Dendritic cell treated with granulocyte-macrophage colony-stimulating factor and Interleukin-4, amounts not matched to agents 40 ng/mL and 50 ng/mL, for 4 days (primary cell): ENCODE measurements around the gene KCNIP3.
"Not testable (repeated sequence)": the region's sequence is repeated elsewhere in the genome, so short reads cannot be mapped to it uniquely, and the experiment has no call there.

Source experiments
- H3K27ac Mint-ChIP-seq: one replicate; pipeline ENCODE4 v1.8.0; 2022; ENCODE audit warnings: mild to moderate bottlenecking, mixed read lengths
- H3K27me3 Mint-ChIP-seq: one replicate; pipeline ENCODE4 v1.8.0; 2022; ENCODE audit warnings: mild to moderate bottlenecking, mixed read lengths
- H3K36me3 Mint-ChIP-seq: one replicate; pipeline ENCODE4 v1.8.0; 2022; ENCODE audit warnings: low read depth, mixed read lengths
- H3K4me1 Mint-ChIP-seq: one replicate; pipeline ENCODE4 v1.8.0; 2022; ENCODE audit warnings: low read depth, mixed read lengths
- H3K4me3 Mint-ChIP-seq: one replicate; pipeline ENCODE4 v1.8.0; 2022; ENCODE audit warnings: mild to moderate bottlenecking, moderate library complexity, mixed read lengths
- H3K9me3 Mint-ChIP-seq: one replicate; pipeline ENCODE4 v1.8.0; 2022; ENCODE audit warnings: mixed read lengths
- intact Hi-C: fragments of 100-400 bp; cut with micrococcal nuclease; formaldehyde crosslinking; loops from one replicate; pipeline ENCODE4 v1.15.0; 2022

The KCNIP3 gene

DNA sequence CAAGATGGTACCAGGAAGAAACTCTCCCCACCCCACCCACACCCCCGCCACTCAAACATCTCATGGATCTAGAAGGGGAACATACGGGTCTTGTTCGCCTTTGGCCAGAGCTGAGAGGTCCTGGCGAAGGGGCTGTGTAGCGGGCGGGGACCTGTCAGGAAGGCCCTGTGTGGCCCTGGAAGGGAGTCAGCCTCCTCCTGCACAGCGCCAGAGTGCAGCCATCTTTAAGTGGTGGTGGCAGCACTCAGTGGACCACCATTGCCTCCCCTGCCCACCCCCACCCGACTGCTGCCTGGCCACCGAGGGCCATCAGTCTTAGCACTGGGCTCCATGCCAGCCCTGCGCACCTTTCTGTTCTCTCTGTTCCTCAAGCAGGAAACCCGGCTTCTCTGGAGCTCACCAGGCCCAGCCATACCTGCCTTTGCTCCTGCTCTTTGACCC lies 93.8 kb downstream of the KCNIP3 start:
- Mint-ChIP-seq H3K27ac (no peak overlapping the region), H3K36me3 (no peaks in the 10 kb centered on the region), H3K9me3 (no peaks in the 10 kb centered on the region), H3K4me1 (peaks cover 5% of the 10 kb centered on the region), H3K27me3 (peaks cover 2% of the 10 kb centered on the region), H3K4me3 (no peak overlapping the region)
- intact Hi-C loops: loop anchor here (2.0 kb wide), 1 partner anchor 338 kb away; no protein-coding TSS in a partner anchor

DNA sequence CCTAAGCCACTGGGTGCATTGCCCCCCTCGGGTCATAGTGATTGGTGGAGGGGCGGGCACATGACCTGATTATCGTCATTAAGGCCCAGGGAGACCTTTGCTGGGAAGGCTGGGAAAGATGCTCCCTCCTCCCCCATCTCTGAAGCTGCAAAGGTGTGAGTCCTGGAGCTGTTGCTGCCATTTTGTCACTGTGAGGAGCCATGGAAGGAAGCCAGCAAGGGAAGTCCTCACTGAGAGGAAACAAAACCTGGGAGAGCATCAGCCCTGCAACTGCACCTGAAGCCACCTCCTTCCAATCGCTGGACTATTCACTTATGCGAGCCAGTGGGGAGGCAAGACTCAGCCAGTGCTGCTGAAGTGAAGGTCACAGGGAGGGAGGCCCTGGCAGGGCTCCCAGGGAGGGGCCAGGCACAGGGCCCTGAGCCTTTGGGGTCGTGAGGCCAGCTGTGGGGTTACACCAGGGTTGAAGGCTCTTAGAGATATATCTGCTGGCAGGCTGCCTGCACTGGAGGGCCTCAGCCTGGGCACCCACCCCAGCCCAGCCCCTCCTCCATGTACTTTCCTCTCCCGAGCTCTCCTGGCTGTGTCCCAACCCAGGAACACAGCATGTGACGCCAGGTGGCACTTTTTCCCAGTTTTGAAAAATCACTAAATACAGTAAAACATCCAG lies 94.6 kb downstream of the KCNIP3 start:
- Mint-ChIP-seq H3K4me1 (peaks cover 5% of the 10 kb centered on the region), H3K27ac (no peak overlapping the region), H3K9me3 (no peaks in the 10 kb centered on the region), H3K4me3 (no peak overlapping the region), H3K36me3 (no peaks in the 10 kb centered on the region), H3K27me3 (peaks cover 2% of the 10 kb centered on the region)
- intact Hi-C loops: loop anchor here (2.0 kb wide), 1 partner anchor 337 kb away; no protein-coding TSS in a partner anchor

DNA sequence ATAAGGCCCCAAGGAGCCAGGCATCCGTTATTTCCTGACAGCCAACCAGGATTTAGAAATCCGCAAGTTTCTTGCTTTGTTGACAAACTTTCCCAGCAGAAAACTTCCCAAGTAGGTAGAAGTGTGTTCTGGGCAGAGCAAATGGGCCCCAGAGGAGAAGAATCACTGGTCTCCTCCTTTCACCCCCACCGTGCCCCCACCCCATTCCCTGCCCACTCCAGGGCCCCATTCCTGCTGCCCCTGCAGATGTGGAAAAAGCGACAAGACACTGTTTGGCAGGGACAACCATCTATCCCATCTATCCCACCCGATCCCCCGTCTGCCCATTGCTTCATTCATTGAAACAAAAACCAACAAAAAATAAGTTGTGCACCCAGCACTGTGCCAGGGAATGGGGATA lies 95.2 kb downstream of the KCNIP3 start:
- intact Hi-C loops: no loop called here
- H3K27me3 Mint-ChIP-seq: peaks cover 2% of the 10 kb centered on the region
- H3K9me3 Mint-ChIP-seq: no peaks in the 10 kb centered on the region
- H3K4me1 Mint-ChIP-seq: peaks cover 5% of the 10 kb centered on the region
- H3K36me3 Mint-ChIP-seq: no peaks in the 10 kb centered on the region
- H3K4me3 Mint-ChIP-seq: no peak overlapping the region
- no peak overlapping the region for H3K27ac Mint-ChIP-seq

DNA sequence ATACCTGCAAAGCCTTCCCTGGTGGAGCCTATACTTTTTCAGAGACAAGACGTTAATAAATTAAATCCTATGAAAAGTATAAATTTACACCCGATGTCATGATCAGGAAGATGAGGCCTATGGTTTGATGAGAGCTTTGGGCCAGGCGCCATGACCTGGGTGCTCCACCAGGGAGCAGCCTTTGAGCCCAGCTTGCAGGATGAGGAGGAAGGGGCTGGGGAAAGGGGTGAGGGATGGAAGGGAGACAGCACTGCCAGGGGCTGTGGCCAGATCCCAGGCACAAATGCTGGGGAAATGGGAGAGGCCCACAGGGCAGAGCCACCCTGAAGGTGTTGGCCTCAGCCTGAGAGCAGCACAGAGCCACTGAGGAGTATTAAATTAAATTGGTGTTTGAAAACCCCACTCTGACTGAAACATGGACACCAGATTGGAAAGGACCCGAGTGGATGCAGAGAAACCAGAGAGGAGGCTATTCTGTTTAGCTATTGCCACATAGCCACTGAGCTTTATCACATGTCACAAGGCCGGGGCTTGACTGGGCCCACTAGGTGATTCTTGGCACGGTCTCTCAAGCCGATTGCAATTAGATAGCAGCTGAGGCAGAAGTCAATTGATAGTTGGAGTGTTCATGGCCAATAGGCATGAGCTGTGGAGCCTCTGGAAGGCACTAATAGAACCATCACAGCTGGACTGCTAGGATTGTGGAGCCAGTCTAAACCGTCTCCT lies 95.7 kb downstream of the KCNIP3 start:
- Mint-ChIP-seq H3K27me3 (peaks cover 2% of the 10 kb centered on the region), H3K9me3 (no peaks in the 10 kb centered on the region), H3K36me3 (no peaks in the 10 kb centered on the region), H3K4me1 (peaks cover 5% of the 10 kb centered on the region), H3K27ac (no peak overlapping the region), H3K4me3 (no peak overlapping the region)
- intact Hi-C loops: no loop called here

DNA sequence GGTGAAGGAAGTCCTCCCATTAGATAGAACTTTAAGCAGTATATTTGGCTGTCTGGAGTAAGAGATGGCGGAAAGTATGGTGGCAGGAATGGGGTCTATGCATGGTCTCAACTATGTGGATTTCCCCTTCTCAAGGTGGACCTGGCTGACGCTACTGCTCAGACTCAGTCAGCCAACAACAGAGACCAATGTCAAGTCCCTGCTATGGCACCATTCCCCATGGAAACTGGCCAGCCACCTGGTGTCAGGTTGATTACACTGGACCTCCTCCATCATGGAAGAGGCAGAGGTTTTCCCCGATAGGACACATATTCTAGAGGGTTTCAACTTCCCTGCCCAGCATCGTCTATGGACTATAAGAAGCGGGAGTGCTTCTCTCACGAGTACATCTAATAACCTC lies 96.8 kb downstream of the KCNIP3 start:
- Mint-ChIP-seq H3K36me3 (no peaks in the 10 kb centered on the region), H3K27me3 (no peaks in the 10 kb centered on the region), H3K4me3 (no peak overlapping the region), H3K27ac (no peak overlapping the region), H3K9me3 (no peaks in the 10 kb centered on the region), H3K4me1 (peaks cover 5% of the 10 kb centered on the region)
- intact Hi-C loops: no loop called here

DNA sequence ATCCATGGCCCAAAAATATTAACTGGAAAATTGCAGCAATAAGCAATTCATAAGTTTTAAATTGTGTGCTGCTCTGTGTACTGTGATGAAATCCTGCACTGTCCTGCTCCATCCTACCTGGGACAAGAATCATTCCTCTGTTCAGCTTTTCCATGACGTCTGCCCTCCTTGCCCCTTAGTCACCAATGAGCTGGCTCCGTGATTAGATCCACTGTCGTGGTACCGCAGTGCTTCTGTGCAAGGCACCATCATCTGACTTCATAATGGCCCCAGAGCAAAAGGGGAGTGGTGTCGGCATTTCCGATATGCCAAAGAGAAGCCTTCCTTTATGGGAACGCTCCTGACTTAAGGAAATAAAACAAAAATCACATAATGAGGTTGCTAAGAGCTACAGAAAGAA lies 101.9 kb downstream of the KCNIP3 start:
- H3K36me3 Mint-ChIP-seq: peaks cover 9% of the 10 kb centered on the region
- intact Hi-C loops: no loop called here
- no peaks in the 10 kb centered on the region for H3K9me3 Mint-ChIP-seq
- H3K4me1 Mint-ChIP-seq: peaks cover 16% of the 10 kb centered on the region
- no peak overlapping the region for H3K4me3 Mint-ChIP-seq
- peaks cover 4% of the 10 kb centered on the region for H3K27me3 Mint-ChIP-seq
- H3K27ac Mint-ChIP-seq: no peak overlapping the region

DNA sequence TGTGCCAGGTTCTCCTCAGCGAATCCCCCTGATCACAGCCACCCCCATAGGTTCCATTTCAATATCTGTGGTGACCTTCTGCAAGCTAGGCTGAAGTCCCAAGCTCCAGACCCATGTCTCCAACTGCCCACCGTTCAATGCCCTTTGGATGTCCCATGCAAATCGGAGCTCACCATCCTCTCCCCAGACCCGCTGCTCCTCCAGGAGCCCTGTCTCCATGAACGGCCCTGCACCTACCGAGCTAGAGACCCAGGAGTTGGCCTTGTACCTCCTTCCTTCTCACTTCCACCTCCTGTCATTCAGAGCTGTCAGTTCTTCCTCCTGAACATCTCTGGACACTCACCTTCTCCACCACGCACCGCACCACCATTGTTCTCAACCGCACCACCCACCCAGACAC lies 104.3 kb downstream of the KCNIP3 start:
- Mint-ChIP-seq H3K36me3 (peaks cover 9% of the 10 kb centered on the region), H3K4me3 (peak overlapping the region; percentile 87), H3K27me3 (peaks cover 4% of the 10 kb centered on the region), H3K9me3 (no peaks in the 10 kb centered on the region), H3K27ac (no peak overlapping the region), H3K4me1 (peaks cover 17% of the 10 kb centered on the region)
- intact Hi-C loops: loop anchor here (5.0 kb wide), 1 partner anchor 326 kb away; no protein-coding TSS in a partner anchor

DNA sequence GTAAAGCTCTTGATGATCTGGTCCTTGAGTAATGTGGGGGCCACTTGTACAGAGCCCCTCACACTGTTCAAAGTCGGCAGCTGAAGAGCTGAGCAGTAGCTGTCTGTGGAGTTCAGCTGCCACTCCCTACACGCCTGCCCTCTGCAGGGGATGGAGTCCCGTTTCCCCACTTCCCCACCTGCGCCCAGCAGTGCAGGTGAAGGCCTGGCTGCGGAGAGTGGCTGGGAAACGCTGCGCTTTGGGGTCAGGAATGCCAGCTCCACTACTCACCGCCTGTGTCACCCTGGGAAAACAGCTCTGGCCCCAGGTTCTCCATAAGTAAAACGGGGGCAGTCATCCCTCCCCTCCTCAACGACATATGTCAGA lies 104.8 kb downstream of the KCNIP3 start:
- H3K36me3 Mint-ChIP-seq: peaks cover 13% of the 10 kb centered on the region
- peak overlapping the region; percentile 87 for H3K4me3 Mint-ChIP-seq
- not testable (repeated sequence) for H3K9me3 Mint-ChIP-seq, H3K27me3 Mint-ChIP-seq
- H3K4me1 Mint-ChIP-seq: peaks cover 17% of the 10 kb centered on the region
- intact Hi-C loops: loop anchor here (2.0 to 5.0 kb wide), 2 partner anchors 57 to 325 kb away; no protein-coding TSS in a partner anchor
- H3K27ac Mint-ChIP-seq: peak overlapping the region; percentile 94

DNA sequence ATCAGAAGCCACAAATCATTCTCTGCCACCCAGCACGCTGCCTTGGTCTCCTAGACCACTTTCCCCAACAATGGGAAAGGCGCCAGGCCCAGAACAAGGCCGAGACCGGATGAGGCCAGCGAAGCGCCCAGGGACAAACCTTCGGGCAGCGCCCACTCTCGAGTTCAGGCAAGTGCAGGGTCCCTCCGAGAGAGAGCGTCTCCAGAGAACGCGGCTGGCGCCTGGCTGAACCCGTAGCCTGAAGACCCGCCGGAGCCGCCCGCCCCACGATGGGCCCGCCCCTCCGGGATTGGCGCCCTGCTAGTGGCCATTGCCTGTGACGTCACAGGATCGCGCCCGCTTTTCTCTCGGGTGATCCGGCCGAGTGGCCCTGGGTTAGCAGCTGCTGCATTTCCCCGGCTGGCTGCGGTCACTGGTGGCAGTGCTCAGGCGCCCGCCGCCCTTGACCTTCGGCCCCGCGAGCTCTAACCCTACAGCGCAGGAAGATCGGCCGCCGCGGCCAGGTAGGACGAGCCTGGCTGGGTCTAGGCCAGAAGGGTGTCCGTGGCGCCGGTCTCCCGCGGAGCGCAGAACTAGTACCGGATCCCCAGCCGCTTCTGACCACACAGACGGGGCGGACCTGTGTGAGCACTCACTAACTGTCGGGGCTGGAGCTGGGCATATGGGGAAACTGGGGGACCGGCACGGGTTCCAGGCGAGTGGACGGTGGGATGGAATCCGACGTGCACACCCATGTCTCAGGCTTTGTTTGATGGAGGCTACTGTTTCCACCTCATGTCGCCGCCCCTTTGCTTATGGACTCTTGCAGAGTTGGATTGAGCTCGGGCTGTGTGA lies 105.4 kb downstream of the KCNIP3 start, which contains the start of gene FAHD2A:
Gene FAHD2A (plus strand): TSS at position 339 of the 834 bp plus-strand sequence. CDS start 2,851 bp downstream, outside the sequence.
- H3K9me3 Mint-ChIP-seq: no peaks in the 10 kb centered on the region
- peaks cover 14% of the 10 kb centered on the region for H3K36me3 Mint-ChIP-seq
- H3K27ac Mint-ChIP-seq: peak within 1 kb of the TSS; percentile 94
- peak within 1 kb of the TSS; percentile 87 for H3K4me3 Mint-ChIP-seq
- peaks cover 17% of the 10 kb centered on the region for H3K4me1 Mint-ChIP-seq
- peaks cover 4% of the 10 kb centered on the region for H3K27me3 Mint-ChIP-seq
- intact Hi-C loops: loop anchor here (2.0 to 5.0 kb wide), 2 partner anchors 58 to 325 kb away; no protein-coding TSS in a partner anchor

DNA sequence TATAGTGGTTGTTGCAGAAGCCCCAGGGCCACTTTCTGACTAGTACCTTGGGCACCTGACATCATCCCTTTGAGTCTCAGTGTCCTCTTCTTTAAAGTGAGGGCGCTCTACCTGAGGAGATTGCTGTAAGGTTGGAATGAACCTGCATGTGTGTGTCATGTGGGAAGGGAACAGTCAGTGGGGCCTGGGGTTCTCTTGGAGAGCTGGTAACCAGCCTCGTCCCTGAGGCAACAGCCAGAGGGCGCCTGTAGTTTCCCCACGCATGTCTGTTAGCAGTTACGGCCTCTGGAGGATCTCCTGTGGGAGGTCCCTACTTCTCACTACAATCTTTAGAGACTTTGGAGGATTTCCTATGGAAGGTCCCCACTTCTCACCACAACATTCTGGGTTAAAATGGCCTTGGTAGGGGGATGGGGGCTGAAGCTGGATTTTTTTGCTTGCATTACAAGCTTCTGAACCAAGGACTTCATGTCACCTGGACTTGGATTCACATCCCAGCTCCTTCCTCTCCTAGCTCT lies 106.1 kb downstream of the KCNIP3 start:
- not testable (repeated sequence) for H3K9me3 Mint-ChIP-seq
- Mint-ChIP-seq H3K27ac (peak overlapping the region; percentile 94), H3K36me3 (peaks cover 20% of the 10 kb centered on the region)

DNA sequence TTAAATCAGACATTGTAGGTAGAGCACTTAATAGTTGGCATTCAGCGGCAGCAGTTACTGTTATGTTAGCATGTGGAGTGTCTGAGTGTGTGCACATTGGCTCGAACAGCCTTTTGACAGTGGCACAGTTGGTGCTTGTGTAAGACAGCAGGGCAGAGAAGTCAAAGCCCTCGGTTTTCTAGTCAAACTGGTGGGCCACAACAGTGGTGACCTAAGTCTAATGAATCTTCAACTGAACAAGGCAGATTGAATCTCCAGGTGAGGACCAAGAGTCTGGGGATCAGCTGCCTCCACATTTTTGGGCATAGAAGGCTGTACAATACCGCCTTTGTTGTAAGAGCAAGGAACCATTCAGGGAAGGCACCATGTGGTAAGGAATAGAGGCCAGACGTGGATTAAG lies 106.7 kb downstream of the KCNIP3 start:
- intact Hi-C loops: loop anchor here (2.0 to 5.0 kb wide), 2 partner anchors 59 to 323 kb away; no protein-coding TSS in a partner anchor
- H3K4me1 Mint-ChIP-seq: peaks cover 17% of the 10 kb centered on the region
- H3K27ac Mint-ChIP-seq: peak overlapping the region; percentile 94
- H3K36me3 Mint-ChIP-seq: peaks cover 24% of the 10 kb centered on the region
- not testable (repeated sequence) for H3K27me3 Mint-ChIP-seq, H3K9me3 Mint-ChIP-seq, H3K4me3 Mint-ChIP-seq

More for the DNA sequence above, 106.1 kb downstream of the KCNIP3 start:
- peaks cover 17% of the 10 kb centered on the region for H3K4me1 Mint-ChIP-seq
- H3K27me3 Mint-ChIP-seq: not testable (repeated sequence)
- peak overlapping the region; percentile 87 for H3K4me3 Mint-ChIP-seq
- intact Hi-C loops: loop anchor here (2.0 to 5.0 kb wide), 2 partner anchors 58 to 324 kb away; no protein-coding TSS in a partner anchor

DNA sequence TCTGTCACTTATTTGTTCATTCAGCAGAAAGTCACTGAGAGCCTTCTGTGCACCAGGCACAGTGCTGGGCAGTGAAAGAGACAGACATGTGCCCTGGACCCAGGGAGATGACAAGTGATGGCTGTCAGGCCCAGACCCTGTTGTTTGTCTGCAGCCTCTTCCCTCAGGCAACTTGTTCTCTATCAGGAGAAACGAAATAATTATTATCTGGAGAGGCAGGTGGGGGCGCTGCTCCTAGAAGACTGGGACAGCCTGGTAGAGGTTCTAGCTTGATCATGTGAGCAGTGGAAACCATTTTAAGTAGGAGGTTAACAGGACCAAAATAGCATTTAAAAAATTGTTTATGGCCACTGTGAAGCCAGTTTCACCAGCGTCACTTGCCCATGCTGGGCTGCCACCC lies 107.5 kb downstream of the KCNIP3 start:
- H3K4me3 Mint-ChIP-seq: not testable (repeated sequence)

DNA sequence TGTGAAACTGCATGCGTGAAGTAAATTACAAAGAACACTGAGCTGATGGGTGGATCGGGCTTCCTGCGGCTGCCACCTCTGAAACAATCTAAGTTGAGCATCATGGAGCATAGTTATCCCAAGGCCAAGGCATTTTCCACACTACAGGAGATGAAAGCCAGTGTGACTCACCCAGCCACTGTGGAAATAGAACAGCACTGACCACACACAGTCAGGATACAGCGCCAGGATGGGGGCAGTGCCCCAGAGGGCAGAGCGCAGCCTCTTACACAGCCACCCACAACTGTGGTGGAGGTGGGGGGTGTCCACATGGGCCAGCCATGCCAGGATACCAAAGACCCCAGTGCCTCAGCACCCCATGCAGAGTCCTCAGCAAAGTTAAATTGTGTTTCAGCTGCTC lies 114.1 kb downstream of the KCNIP3 start:
- H3K4me1 Mint-ChIP-seq, intact Hi-C loops, H3K4me3 Mint-ChIP-seq, H3K27ac Mint-ChIP-seq, H3K9me3 Mint-ChIP-seq, H3K27me3 Mint-ChIP-seq: not testable (repeated sequence)
- peaks cover 47% of the 10 kb centered on the region for H3K36me3 Mint-ChIP-seq

More for the DNA sequence above, 107.5 kb downstream of the KCNIP3 start:
- not testable (repeated sequence) for H3K27me3 Mint-ChIP-seq, H3K27ac Mint-ChIP-seq, H3K9me3 Mint-ChIP-seq
- Mint-ChIP-seq H3K4me1 (peaks cover 17% of the 10 kb centered on the region), H3K36me3 (peaks cover 30% of the 10 kb centered on the region)
- intact Hi-C loops: loop anchor here (5.0 kb wide), 1 partner anchor 323 kb away; no protein-coding TSS in a partner anchor
